ENCODE data around the gene BMP8A.

The BMP8A gene

DNA sequence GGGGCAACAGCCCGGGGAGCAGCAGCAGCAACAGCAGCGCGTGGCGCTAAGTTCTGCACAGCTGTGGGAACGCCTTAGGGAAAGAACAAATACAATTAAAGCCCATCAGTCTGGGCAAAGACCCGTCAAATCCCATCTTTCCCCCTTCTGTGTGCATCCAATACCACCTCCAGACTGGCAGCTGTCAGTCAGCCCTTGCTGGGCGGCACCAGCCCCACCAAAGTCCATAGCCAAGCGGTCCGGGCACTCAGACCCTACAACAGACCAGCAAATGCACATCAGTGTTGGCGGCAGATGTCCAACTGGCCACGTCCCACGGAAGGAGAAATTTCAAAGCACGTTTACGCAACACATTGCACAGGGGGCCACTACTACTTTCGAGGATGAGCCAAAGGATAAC lies 72.2 kb downstream of the BMP8A start:
- Histone ChIP-seq H3K9me3 (ENCODE audit: control insufficient read depth, insufficient read depth, low read depth, low read length) (no peaks in the 10 kb centered on the region), H3K4me1 (ENCODE audit: control insufficient read depth, insufficient read depth, low read length) (no peaks in the 10 kb centered on the region), H3K36me3 (ENCODE audit: control insufficient read depth, insufficient read depth, low read length) (peaks cover 92% of the 10 kb centered on the region), H3K27me3 (ENCODE audit: control insufficient read depth, insufficient read depth, low read length) (no peaks in the 10 kb centered on the region), H3K27ac (ENCODE audit: low read depth, low read length) (no peak overlapping the region), H3K9ac (ENCODE audit: low read length) (no peak overlapping the region), H3K4me3 (ENCODE audit: low read depth, low read length) (no peak overlapping the region)

DNA sequence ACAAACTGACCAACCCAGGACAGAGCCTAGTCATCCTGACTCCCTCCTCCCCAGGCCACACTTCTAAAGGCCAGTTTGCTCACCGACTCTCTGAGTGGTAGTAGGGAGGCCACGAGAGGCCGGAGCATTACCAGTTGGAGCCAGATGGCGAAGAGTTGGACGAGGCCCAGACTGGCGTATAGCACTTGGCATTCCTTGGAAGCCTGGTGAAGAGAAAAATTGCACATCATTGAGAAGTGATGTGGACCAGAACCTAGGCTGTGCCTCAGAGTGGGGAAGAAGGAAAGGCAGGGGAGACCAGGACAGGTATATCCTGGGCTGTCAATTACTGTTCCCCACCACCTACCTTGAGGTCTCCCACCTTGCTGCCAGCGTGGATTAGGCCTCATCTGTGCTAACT lies 72.9 kb downstream of the BMP8A start:
- no peak overlapping the region for H3K4me3 ChIP-seq (ENCODE audit: low read depth, low read length)
- H3K27me3 ChIP-seq (ENCODE audit: control insufficient read depth, insufficient read depth, low read length): no peaks in the 10 kb centered on the region
- no peaks in the 10 kb centered on the region for H3K4me1 ChIP-seq (ENCODE audit: control insufficient read depth, insufficient read depth, low read length)
- no peak overlapping the region for H3K9ac ChIP-seq (ENCODE audit: low read length)
- peaks cover 94% of the 10 kb centered on the region for H3K36me3 ChIP-seq (ENCODE audit: control insufficient read depth, insufficient read depth, low read length)
- H3K27ac ChIP-seq (ENCODE audit: low read depth, low read length): no peak overlapping the region
- H3K9me3 ChIP-seq (ENCODE audit: control insufficient read depth, insufficient read depth, low read depth, low read length): no peaks in the 10 kb centered on the region

DNA sequence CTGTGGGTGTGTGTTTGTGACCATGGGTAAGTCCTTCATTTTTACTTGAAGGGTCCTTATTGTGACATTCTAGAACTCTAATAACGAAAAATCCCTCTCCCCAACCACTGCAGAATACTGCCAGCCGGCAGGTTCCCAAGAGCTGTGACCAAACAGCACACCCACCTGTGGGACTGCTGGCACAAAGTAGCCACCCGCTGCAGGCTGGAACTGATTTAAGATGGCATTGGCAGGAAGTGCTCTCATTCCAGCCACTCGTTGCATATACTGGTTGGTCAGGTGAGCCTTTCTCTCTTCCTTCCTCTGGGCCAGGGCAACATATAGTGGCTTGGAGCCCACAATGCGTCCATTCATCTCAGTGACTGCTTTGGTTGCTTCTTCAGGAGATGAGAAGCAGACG lies 73.5 kb downstream of the BMP8A start:
- no peaks in the 10 kb centered on the region for H3K4me1 ChIP-seq (ENCODE audit: control insufficient read depth, insufficient read depth, low read length)
- peaks cover 98% of the 10 kb centered on the region for H3K36me3 ChIP-seq (ENCODE audit: control insufficient read depth, insufficient read depth, low read length)
- H3K9ac ChIP-seq (ENCODE audit: low read length): no peak overlapping the region
- no peaks in the 10 kb centered on the region for H3K9me3 ChIP-seq (ENCODE audit: control insufficient read depth, insufficient read depth, low read depth, low read length)
- no peaks in the 10 kb centered on the region for H3K27me3 ChIP-seq (ENCODE audit: control insufficient read depth, insufficient read depth, low read length)
- H3K4me3 ChIP-seq (ENCODE audit: low read depth, low read length): no peak overlapping the region
- no peak overlapping the region for H3K27ac ChIP-seq (ENCODE audit: low read depth, low read length)

DNA sequence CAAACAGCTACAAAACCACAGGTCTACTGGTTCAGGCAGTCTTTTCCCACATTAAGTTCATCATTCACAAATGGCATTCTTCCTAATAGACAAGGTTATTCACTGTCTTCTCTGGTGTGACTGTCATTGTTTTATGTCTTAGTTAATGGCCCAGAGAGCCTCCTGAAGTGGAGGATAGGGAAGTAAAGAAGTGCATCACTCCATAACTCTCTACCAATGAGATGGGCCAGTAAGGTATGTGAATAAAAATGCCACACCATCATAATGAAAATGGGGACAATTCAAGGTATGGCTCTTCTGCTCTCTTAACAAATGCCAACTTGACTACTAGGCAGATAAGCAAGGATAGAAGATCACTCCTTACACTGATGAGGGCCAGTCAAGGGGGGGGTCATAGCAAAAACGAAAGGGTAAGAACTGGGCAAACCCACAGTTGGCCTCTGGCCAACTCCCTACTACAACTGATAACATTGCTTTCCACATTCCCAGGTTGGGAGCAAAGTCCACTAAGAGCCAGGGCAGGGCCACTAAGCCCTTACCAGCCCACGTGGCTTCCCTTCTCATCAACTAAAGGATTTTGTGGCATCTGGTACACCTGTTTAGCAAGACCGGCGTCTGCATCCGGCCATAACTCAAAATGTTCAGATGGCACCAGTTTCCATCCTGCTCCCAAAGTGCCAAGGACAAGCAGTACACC lies 75.2 kb downstream of the BMP8A start:
- Histone ChIP-seq H3K27ac (ENCODE audit: low read depth, low read length) (no peak overlapping the region), H3K9ac (ENCODE audit: low read length) (no peak overlapping the region), H3K27me3 (ENCODE audit: control insufficient read depth, insufficient read depth, low read length) (no peaks in the 10 kb centered on the region), H3K4me3 (ENCODE audit: low read depth, low read length) (no peak overlapping the region), H3K36me3 (ENCODE audit: control insufficient read depth, insufficient read depth, low read length) (peaks cover 98% of the 10 kb centered on the region), H3K4me1 (ENCODE audit: control insufficient read depth, insufficient read depth, low read length) (no peaks in the 10 kb centered on the region), H3K9me3 (ENCODE audit: control insufficient read depth, insufficient read depth, low read depth, low read length) (no peaks in the 10 kb centered on the region)

DNA sequence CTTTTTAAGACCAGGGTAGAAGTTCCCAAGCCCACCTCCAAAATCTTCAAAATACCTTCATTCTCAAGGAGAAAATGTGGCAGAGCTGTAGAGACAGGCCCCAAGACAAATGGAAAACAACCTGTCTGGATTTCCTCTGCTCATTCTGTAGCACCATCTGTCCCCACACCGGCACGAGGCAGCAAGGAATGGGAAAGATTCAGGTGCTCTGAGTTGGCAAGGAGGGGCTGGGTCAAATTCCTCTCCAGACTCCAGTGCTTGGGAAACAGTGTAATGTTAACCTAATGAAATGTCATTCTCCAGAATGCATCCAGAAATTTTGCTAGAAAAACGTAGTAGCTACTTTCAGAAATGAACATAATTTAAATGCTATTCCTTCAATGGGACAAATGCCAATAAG lies 75.9 kb downstream of the BMP8A start:
- no peaks in the 10 kb centered on the region for H3K27me3 ChIP-seq (ENCODE audit: control insufficient read depth, insufficient read depth, low read length)
- H3K9ac ChIP-seq (ENCODE audit: low read length): no peak overlapping the region
- no peak overlapping the region for H3K27ac ChIP-seq (ENCODE audit: low read depth, low read length)
- H3K9me3 ChIP-seq (ENCODE audit: control insufficient read depth, insufficient read depth, low read depth, low read length): no peaks in the 10 kb centered on the region
- H3K4me1 ChIP-seq (ENCODE audit: control insufficient read depth, insufficient read depth, low read length): no peaks in the 10 kb centered on the region
- H3K4me3 ChIP-seq (ENCODE audit: low read depth, low read length): no peak overlapping the region
- peaks cover 98% of the 10 kb centered on the region for H3K36me3 ChIP-seq (ENCODE audit: control insufficient read depth, insufficient read depth, low read length)

DNA sequence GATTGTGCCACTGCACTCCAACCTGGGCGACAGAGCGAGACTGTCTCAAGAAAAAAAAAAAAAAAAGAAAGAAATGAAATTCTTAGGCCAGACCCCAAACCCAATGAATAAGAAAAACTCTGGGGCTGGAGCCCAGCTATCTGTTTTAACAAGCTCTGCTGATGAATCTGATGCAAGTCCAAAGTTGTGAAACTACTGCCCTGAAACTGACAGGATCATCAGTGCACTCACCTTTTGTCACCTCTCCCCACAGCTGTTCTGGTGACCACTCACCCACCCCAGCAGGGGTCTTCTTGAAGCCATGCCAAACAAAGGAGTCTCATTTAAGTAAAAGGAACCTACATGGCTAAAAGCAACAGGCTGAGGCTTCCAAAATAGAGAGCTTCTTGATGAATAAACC lies 76.8 kb downstream of the BMP8A start:
- H3K4me1 ChIP-seq (ENCODE audit: control insufficient read depth, insufficient read depth, low read length): no peaks in the 10 kb centered on the region
- no peak overlapping the region for H3K27ac ChIP-seq (ENCODE audit: low read depth, low read length)
- H3K9ac ChIP-seq (ENCODE audit: low read length): no peak overlapping the region
- H3K27me3 ChIP-seq (ENCODE audit: control insufficient read depth, insufficient read depth, low read length): no peaks in the 10 kb centered on the region
- H3K9me3 ChIP-seq (ENCODE audit: control insufficient read depth, insufficient read depth, low read depth, low read length): no peaks in the 10 kb centered on the region
- no peak overlapping the region for H3K4me3 ChIP-seq (ENCODE audit: low read depth, low read length)
- H3K36me3 ChIP-seq (ENCODE audit: control insufficient read depth, insufficient read depth, low read length): peaks cover 98% of the 10 kb centered on the region

DNA sequence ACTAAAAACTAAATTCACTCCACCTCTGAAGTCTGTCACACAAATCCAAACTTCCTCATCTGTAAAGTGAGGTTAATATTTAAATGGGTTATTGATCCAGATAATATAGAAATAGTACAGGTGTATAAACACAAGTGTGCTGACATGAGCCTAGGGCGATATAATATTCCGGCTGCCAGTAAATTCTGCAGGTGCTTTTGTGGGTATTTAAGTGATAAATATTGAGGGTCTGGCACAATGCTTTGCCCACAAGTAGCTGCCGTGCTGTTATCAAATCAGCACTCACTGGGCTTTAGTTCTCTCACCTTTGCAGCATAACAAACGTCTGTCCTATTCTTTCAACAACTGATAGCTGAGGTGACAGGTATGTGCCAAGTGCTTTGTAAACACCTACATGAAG lies 77.6 kb downstream of the BMP8A start:
- H3K4me1 ChIP-seq (ENCODE audit: control insufficient read depth, insufficient read depth, low read length): peaks cover 5% of the 10 kb centered on the region; the same call in 1 of the 2 replicates
- H3K9me3 ChIP-seq (ENCODE audit: control insufficient read depth, insufficient read depth, low read depth, low read length): no peaks in the 10 kb centered on the region
- no peak overlapping the region for H3K27ac ChIP-seq (ENCODE audit: low read depth, low read length)
- peaks cover 98% of the 10 kb centered on the region for H3K36me3 ChIP-seq (ENCODE audit: control insufficient read depth, insufficient read depth, low read length)
- H3K9ac ChIP-seq (ENCODE audit: low read length): no peak overlapping the region
- no peak overlapping the region for H3K4me3 ChIP-seq (ENCODE audit: low read depth, low read length)
- H3K27me3 ChIP-seq (ENCODE audit: control insufficient read depth, insufficient read depth, low read length): no peaks in the 10 kb centered on the region

DNA sequence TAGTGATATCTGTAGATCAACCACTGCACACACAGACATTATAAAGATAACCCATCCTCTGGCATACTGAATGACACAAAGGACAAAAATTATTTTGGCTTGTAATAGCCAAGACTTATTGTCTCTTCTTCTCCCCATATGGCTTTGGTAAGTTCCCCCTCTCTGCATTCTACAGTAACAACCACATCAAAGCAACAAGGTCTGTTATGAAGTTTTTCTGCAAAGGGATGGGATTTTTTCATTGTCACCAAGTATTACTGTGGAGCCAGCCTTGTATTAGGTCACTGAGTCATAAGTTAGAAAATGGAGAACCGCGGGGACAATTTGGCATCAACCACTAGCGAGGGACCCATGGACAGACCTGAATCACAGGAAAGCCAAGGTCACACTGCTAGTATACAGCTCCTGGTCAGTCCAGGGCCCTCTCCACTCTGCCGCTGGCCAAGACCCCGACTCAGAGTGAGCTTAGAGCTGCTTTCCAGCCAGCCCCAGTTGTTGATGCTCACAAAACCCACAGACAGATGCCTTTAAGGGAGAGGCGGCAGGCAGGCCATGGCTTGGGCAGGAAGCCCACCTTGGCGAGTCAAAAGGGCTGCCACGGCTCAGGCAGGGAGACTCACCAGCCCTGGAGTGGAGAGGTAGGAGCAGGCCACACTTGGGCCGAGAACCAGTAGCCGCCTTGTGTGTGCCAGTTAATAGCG lies 79.2 kb downstream of the BMP8A start:
- Histone ChIP-seq H3K9me3 (ENCODE audit: control insufficient read depth, insufficient read depth, low read depth, low read length) (no peaks in the 10 kb centered on the region), H3K9ac (ENCODE audit: low read length) (no peak overlapping the region), H3K4me3 (ENCODE audit: low read depth, low read length) (no peak overlapping the region), H3K27ac (ENCODE audit: low read depth, low read length) (no peak overlapping the region), H3K36me3 (ENCODE audit: control insufficient read depth, insufficient read depth, low read length) (peaks cover 98% of the 10 kb centered on the region), H3K4me1 (ENCODE audit: control insufficient read depth, insufficient read depth, low read length) (peaks cover 19% of the 10 kb centered on the region), H3K27me3 (ENCODE audit: control insufficient read depth, insufficient read depth, low read length) (no peaks in the 10 kb centered on the region)

DNA sequence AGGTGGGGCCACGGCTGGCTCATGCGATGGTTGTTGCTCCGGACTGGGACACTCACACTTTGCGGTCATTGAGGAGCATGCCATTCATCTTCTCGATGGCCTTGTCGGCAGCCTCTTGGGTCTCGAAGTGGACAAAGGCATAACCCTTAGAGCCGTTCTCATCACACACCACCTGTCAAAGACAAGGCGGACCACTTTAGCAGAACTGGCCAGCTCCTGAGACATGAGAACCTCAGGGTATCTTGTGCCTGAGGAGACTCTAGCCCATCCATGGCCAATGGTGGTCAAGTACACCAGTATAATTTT lies 79.7 kb downstream of the BMP8A start:
- Histone ChIP-seq H3K9ac (ENCODE audit: low read length) (no peak overlapping the region), H3K27me3 (ENCODE audit: control insufficient read depth, insufficient read depth, low read length) (no peaks in the 10 kb centered on the region), H3K4me3 (ENCODE audit: low read depth, low read length) (no peak overlapping the region), H3K4me1 (ENCODE audit: control insufficient read depth, insufficient read depth, low read length) (peaks cover 19% of the 10 kb centered on the region), H3K36me3 (ENCODE audit: control insufficient read depth, insufficient read depth, low read length) (peaks cover 94% of the 10 kb centered on the region), H3K9me3 (ENCODE audit: control insufficient read depth, insufficient read depth, low read depth, low read length) (no peaks in the 10 kb centered on the region), H3K27ac (ENCODE audit: low read depth, low read length) (no peak overlapping the region)

DNA sequence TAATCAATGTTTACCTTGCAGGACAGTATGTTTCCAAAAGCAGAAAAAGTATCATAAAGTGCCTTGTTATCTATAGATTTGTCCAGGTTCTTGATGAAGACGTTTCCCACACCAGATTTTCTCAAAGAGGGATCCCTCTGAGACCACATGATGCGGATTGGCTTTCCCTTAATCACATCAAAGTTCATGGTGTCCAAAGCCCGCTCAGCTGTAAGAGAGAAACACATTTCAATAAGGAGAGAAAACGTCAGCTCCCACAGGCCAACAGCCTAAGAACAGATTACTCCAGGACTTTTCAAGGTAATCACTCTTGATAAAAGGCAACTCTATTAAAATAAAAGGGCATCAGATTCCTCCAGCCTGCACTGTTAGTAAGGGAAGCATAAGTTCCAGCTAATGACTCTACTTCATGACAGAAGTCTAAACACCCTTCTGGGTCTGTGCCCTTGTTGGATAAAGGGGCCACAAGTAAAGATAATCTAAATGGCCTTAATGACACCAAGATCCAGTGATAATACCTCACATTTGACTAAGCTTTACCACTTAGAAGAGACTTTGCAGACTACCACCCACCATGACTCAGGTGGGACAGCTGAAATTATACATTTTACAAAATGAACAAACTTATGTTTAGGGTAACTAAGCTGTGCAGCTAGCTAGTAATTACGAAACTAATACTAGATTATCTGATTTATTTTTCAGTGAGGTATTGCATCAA lies 81.1 kb downstream of the BMP8A start:
- H3K27me3 ChIP-seq (ENCODE audit: control insufficient read depth, insufficient read depth, low read length): no peaks in the 10 kb centered on the region
- H3K27ac ChIP-seq (ENCODE audit: low read depth, low read length): no peak overlapping the region
- no peaks in the 10 kb centered on the region for H3K9me3 ChIP-seq (ENCODE audit: control insufficient read depth, insufficient read depth, low read depth, low read length)
- no peak overlapping the region for H3K9ac ChIP-seq (ENCODE audit: low read length)
- peaks cover 80% of the 10 kb centered on the region for H3K36me3 ChIP-seq (ENCODE audit: control insufficient read depth, insufficient read depth, low read length)
- H3K4me3 ChIP-seq (ENCODE audit: low read depth, low read length): no peak overlapping the region
- peaks cover 19% of the 10 kb centered on the region for H3K4me1 ChIP-seq (ENCODE audit: control insufficient read depth, insufficient read depth, low read length)

DNA sequence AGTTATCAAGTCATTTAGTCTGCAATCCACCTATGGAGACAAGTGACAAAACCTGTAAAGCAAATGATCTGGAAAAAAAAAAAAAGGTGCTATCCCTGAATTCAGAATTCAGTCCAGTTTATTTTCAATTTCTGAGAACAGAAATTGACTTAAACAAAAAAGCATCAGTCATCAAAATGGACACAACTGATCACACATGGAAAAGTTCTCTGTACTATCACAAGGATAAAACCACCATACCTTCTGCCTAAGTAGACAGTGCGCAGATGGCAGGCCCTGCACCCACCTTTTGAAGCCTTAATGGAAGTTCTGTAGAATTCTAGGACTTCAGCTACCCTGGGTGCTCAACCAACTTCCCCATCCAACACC lies 81.6 kb downstream of the BMP8A start:
- peaks cover 19% of the 10 kb centered on the region for H3K4me1 ChIP-seq (ENCODE audit: control insufficient read depth, insufficient read depth, low read length)
- no peaks in the 10 kb centered on the region for H3K27me3 ChIP-seq (ENCODE audit: control insufficient read depth, insufficient read depth, low read length)
- no peak overlapping the region for H3K4me3 ChIP-seq (ENCODE audit: low read depth, low read length)
- no peaks in the 10 kb centered on the region for H3K9me3 ChIP-seq (ENCODE audit: control insufficient read depth, insufficient read depth, low read depth, low read length)
- H3K36me3 ChIP-seq (ENCODE audit: control insufficient read depth, insufficient read depth, low read length): peaks cover 76% of the 10 kb centered on the region
- no peak overlapping the region for H3K9ac ChIP-seq (ENCODE audit: low read length)
- H3K27ac ChIP-seq (ENCODE audit: low read depth, low read length): no peak overlapping the region
